ENCODE measurements around the gene ELP4. TPM values are rescaled to one million over a fixed set of nuclear protein-coding genes. Genes with fewer than 3 reads are reported as not detected.

Gene ELP4
- total and polyA plus RNA-seq, 2 donors (not counting 1 experiment from before 2014, with no cell fraction given): 7.1 to 31.3 TPM

DNA sequence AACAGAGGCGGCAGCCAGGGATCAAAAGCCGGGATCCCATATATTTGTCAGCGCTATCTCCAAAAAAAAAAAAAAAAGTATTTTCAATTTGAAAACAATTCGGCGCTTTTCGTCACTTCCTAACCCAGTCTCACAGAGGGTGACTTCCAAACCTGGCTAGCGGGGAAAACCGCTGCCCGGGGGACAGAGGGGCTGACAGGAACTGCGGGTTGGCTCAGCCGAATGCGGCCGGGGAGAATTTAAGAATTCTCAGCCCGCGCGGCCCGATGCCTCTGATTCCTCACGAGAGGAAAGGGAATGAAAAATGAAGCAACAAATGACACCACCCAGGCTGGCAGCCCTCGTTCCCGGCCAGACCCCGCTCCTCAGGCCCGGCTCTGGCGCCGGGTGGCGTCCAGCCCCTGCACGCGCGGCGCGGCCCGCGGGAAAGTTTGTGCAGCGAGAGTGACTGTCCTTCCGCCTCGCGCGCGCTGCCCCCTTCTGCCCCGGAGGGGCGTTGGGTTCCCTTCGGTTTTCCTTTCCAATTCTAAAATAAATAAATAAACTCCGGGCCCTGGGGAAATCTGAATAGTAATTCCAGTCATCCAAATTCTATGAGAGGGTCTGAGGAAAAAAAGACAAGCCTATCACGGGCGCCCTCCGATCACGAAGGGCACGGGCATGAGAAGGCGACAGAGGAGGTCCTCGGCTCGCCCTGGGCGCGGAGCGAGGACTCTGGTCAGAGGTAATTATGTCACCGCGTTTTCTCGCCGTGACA, 306.3 kb downstream of the ELP4 start:
- Histone ChIP-seq H3K27ac (ENCODE audit: low read length in 2 of 2) (no peak overlapping the region), H3K27me3 (replicated peaks in 1 of 4; ENCODE audit: control extremely low read depth in 1 of 4, control insufficient read depth in 3 of 4, insufficient read depth in 4 of 4, low read length in 3 of 4) (peaks cover 0 to 99% (median 80%) of the 10 kb centered on the region in 4 experiments), H3K9ac (ENCODE audit: low read length) (no peak overlapping the region), H2AFZ (ENCODE audit: insufficient read depth, low read depth, low read length, poor library complexity, severe bottlenecking) (peak overlapping the region; percentile 49), H3K4me3 (ENCODE audit: control extremely low read depth in 1 of 5, extremely low read depth in 1 of 5, insufficient read depth in 1 of 5, low read depth in 2 of 5, low read length in 4 of 5) (no peak overlapping the region), H3K4me2 (replicated peaks; ENCODE audit: low read depth, low read length, poor library complexity, severe bottlenecking) (peak overlapping the region; percentile 63), H4K20me1 (ENCODE audit: control insufficient read depth, insufficient read depth, low read length, poor library complexity, severe bottlenecking) (no peaks in the 10 kb centered on the region), H3K36me3 (replicated peaks in 1 of 2; ENCODE audit: control extremely low read depth in 1 of 2, control insufficient read depth in 1 of 2, extremely low read depth in 1 of 2, insufficient read depth in 2 of 2, low read length in 1 of 2) (no peaks in the 10 kb centered on the region), H3K79me2 (ENCODE audit: control insufficient read depth, insufficient read depth, low read length) (no peaks in the 10 kb centered on the region), H3K4me1 (ENCODE audit: control insufficient read depth in 2 of 2, insufficient read depth in 2 of 2, low read length in 2 of 2) (peaks cover 65 to 79% of the 10 kb centered on the region in 2 donors), H3K9me3 (ENCODE audit: control extremely low read depth in 1 of 3, control insufficient read depth in 2 of 3, insufficient read depth in 1 of 3, low read length in 2 of 3) (peaks cover 0 to 97% (median 8%) of the 10 kb centered on the region in 3 donors)
- H3K27me3 Mint-ChIP-seq: peaks cover 37% of the 10 kb centered on the region
- H3K27ac Mint-ChIP-seq: no peak overlapping the region
- TF ChIP-seq EZH2 (IDR thresholded peaks at IDR 0.05; ENCODE audit: borderline replicate concordance, insufficient read depth, low read depth, low read length, poor library complexity, severe bottlenecking): no peak
- TF ChIP-seq, protein P1, sequence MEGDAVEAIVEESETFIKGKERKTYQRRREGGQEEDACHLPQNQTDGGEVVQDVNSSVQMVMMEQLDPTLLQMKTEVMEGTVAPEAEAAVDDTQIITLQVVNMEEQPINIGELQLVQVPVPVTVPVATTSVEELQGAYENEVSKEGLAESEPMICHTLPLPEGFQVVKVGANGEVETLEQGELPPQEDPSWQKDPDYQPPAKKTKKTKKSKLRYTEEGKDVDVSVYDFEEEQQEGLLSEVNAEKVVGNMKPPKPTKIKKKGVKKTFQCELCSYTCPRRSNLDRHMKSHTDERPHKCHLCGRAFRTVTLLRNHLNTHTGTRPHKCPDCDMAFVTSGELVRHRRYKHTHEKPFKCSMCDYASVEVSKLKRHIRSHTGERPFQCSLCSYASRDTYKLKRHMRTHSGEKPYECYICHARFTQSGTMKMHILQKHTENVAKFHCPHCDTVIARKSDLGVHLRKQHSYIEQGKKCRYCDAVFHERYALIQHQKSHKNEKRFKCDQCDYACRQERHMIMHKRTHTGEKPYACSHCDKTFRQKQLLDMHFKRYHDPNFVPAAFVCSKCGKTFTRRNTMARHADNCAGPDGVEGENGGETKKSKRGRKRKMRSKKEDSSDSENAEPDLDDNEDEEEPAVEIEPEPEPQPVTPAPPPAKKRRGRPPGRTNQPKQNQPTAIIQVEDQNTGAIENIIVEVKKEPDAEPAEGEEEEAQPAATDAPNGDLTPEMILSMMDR (IDR thresholded peaks at IDR 0.05): no peak
- POLR2A ChIA-PET: no interaction called here
- H3K4me3 Mint-ChIP-seq: peak overlapping the region; percentile 59
- CTCF ChIA-PET: no interaction called here
- 5% methylated on average over 36 of the region's 57 CpGs for WGBS (ENCODE audit: insufficient coverage)
- peaks cover under 1% of the 10 kb centered on the region for H3K9me3 Mint-ChIP-seq (ENCODE audit: insufficient read depth)
- peaks cover 44% of the 10 kb centered on the region for H3K4me1 Mint-ChIP-seq
- ATAC-seq (ENCODE audit: low read depth): no peak
- intact Hi-C loops (cut with micrococcal nuclease): no loop called here
- DNase-seq: peak; percentile 48

- CTCF ChIA-PET: no interaction called here
- no peaks in the 10 kb centered on the region for H3K79me2 ChIP-seq (ENCODE audit: control insufficient read depth, insufficient read depth, low read length)
- Mint-ChIP-seq H3K27me3 (peaks cover 38% of the 10 kb centered on the region), H3K27ac (no peak overlapping the region), H3K4me1 (peaks cover 38% of the 10 kb centered on the region), H3K4me3 (peak overlapping the region; percentile 59), H3K9me3 (ENCODE audit: insufficient read depth) (no peaks in the 10 kb centered on the region)
- 11% methylated on average over 37 of the region's 40 CpGs for WGBS (ENCODE audit: insufficient coverage)
- ATAC-seq (ENCODE audit: low read depth) (no peak), DNase-seq (no peak)
- H3K36me3 ChIP-seq (replicated peaks in 1 of 2; ENCODE audit: control extremely low read depth in 1 of 2, control insufficient read depth in 1 of 2, extremely low read depth in 1 of 2, insufficient read depth in 2 of 2, low read length in 1 of 2): no peaks in the 10 kb centered on the region
- H4K20me1 ChIP-seq (ENCODE audit: control insufficient read depth, insufficient read depth, low read length, poor library complexity, severe bottlenecking): no peaks in the 10 kb centered on the region
- peak overlapping the region; percentile 63 for H3K4me2 ChIP-seq (replicated peaks; ENCODE audit: low read depth, low read length, poor library complexity, severe bottlenecking)
- peaks cover 58 to 74% of the 10 kb centered on the region in 2 donors for H3K4me1 ChIP-seq (ENCODE audit: control insufficient read depth in 2 of 2, insufficient read depth in 2 of 2, low read length in 2 of 2)
- peak overlapping the region; percentile 49 for H2AFZ ChIP-seq (ENCODE audit: insufficient read depth, low read depth, low read length, poor library complexity, severe bottlenecking)
- H3K9ac ChIP-seq (ENCODE audit: low read length): no peak overlapping the region
- POLR2A ChIA-PET: no interaction called here
- peak overlapping the region in 1 of 5 experiments; percentile 14 for H3K4me3 ChIP-seq (ENCODE audit: control extremely low read depth in 1 of 5, extremely low read depth in 1 of 5, insufficient read depth in 1 of 5, low read depth in 2 of 5, low read length in 4 of 5)
- H3K27ac ChIP-seq (ENCODE audit: low read length in 2 of 2): no peak overlapping the region
- peaks cover 0 to 98% (median 85%) of the 10 kb centered on the region in 4 experiments for H3K27me3 ChIP-seq (replicated peaks in 1 of 4; ENCODE audit: control extremely low read depth in 1 of 4, control insufficient read depth in 3 of 4, insufficient read depth in 4 of 4, low read length in 3 of 4)
- intact Hi-C loops (cut with micrococcal nuclease): no loop called here
- peak; percentile 78 for TF ChIP-seq EZH2 (IDR thresholded peaks at IDR 0.05; ENCODE audit: borderline replicate concordance, insufficient read depth, low read depth, low read length, poor library complexity, severe bottlenecking)
- TF ChIP-seq, protein P1 (IDR thresholded peaks at IDR 0.05): no peak
- H3K9me3 ChIP-seq (ENCODE audit: control extremely low read depth in 1 of 3, control insufficient read depth in 2 of 3, insufficient read depth in 1 of 3, low read length in 2 of 3): peaks cover 1 to 91% (median 8%) of the 10 kb centered on the region in 3 donors
Measured at GRCh38 chr11:31816468-31817053, 307.0 kb downstream of the ELP4 start.

All from B cell (primary cell).